Peyer's patch (tissue), 4 donors: ENCODE data around the gene HACD1.

Source experiments
- CTCF ChIP-seq, 6 experiments: fragments of 450-650 bp in 4 of 6; fragments of 200-600 bp in 2 of 6; sonication (generic) in 1 of 6; IDR thresholded peaks; one replicate each; pipeline ENCODE4 v1.5.1; 2017 to 2019; ENCODE audit warnings: antibody characterized with exemption in 6 of 6, mild to moderate bottlenecking in 3 of 6, moderate library complexity in 1 of 6
- POLR2A ChIP-seq, 2 donors: fragments of 450-650 bp; IDR thresholded peaks; one replicate each; pipeline ENCODE4 v1.5.1; 2017; ENCODE audit warnings: antibody characterized with exemption in 2 of 2, mild to moderate bottlenecking in 2 of 2, moderate library complexity in 2 of 2

- TF ChIP-seq CTCF (IDR thresholded peaks at IDR 0.05) (no peak), POLR2A (IDR thresholded peaks at IDR 0.05) (no peak)
These were observed 30.3 kb downstream of the HACD1 start for GRCh38 chr10:17586821-17587234.
